Measurements from ENCODE around the gene PABPC1L.

- TF ChIP-seq POLR2A (IDR thresholded peaks at IDR 0.05) (no peak), CTCF (IDR thresholded peaks at IDR 0.05) (no peak)
These were observed 49.3 kb downstream of the PABPC1L start for GRCh38 chr20:44959082-44959637.

All from body of pancreas (tissue), 4 donors.